ENCODE results near the gene CFAP70. TPM values are rescaled to one million over a fixed set of nuclear protein-coding genes. Genes with fewer than 3 reads are reported as not detected.
"Not testable (repeated sequence)": the region's sequence is repeated elsewhere in the genome, so short reads cannot be mapped to it uniquely, and the experiment has no call there.

Gene CFAP70
- total RNA-seq, 4 donors from 2014 or later, result 0.94 to 7.0 (median 1.8) TPM

- no peak for DNase-seq (ENCODE audit: low spot score in 2 of 2)
- TF ChIP-seq CTCF (IDR thresholded peaks at IDR 0.05) (no peak), POLR2A (IDR thresholded peaks at IDR 0.05) (no peak)
- intact Hi-C loops (cut with DNase I; ENCODE audit: low total_unique reads), result no loop called here
- H3K4me3 ChIP-seq (ENCODE audit: low read depth, poor library complexity, severe bottlenecking), result no peak overlapping the region
- WGBS, 2 donors, result 92 to 96% methylated on average over 5 to 7 of the region's 7 CpGs
Measured at GRCh38 chr10:73339436-73339835, 19.2 kb downstream of the CFAP70 start.

- TF ChIP-seq POLR2A (IDR thresholded peaks at IDR 0.05), result no peak
- TF ChIP-seq CTCF (IDR thresholded peaks at IDR 0.05), result no peak
- H3K4me3 ChIP-seq (ENCODE audit: low read depth, poor library complexity, severe bottlenecking), result no peak overlapping the region
- intact Hi-C loops (cut with DNase I; ENCODE audit: low total_unique reads), result no loop called here
- WGBS, 2 donors, result 91 to 94% methylated on average over 8 of the region's 8 CpGs
- DNase-seq (ENCODE audit: low spot score in 2 of 2), result no peak
Measured at GRCh38 chr10:73338801-73339368, 19.8 kb downstream of the CFAP70 start.

- DNase-seq (ENCODE audit: low spot score in 2 of 2), result no peak
- WGBS, 2 donors, result 98 to 100% methylated on average over 1 of the region's 1 CpG
- TF ChIP-seq CTCF (IDR thresholded peaks at IDR 0.05) (no peak), POLR2A (IDR thresholded peaks at IDR 0.05) (no peak)
- no peak overlapping the region for H3K4me3 ChIP-seq (ENCODE audit: low read depth, poor library complexity, severe bottlenecking)
- intact Hi-C loops (cut with DNase I; ENCODE audit: low total_unique reads), result no loop called here
Measured at GRCh38 chr10:73333202-73333601, 25.5 kb downstream of the CFAP70 start.

- intact Hi-C loops (cut with DNase I; ENCODE audit: low total_unique reads), result no loop called here
- no peak overlapping the region for H3K4me3 ChIP-seq (ENCODE audit: low read depth, poor library complexity, severe bottlenecking)
- 74 to 81% methylated on average over 2 of the region's 2 CpGs for WGBS, 2 donors
- no peak for DNase-seq (ENCODE audit: low spot score in 2 of 2)
- TF ChIP-seq POLR2A (IDR thresholded peaks at IDR 0.05) (no peak), CTCF (IDR thresholded peaks at IDR 0.05) (no peak)
Measured at GRCh38 chr10:73332379-73332778, 26.3 kb downstream of the CFAP70 start.

- no CpG with 5 or more reads among the region's 1 CpG for WGBS, 2 donors
- intact Hi-C loops (cut with DNase I; ENCODE audit: low total_unique reads); DNase-seq (ENCODE audit: low spot score in 2 of 2); H3K4me3 ChIP-seq (ENCODE audit: low read depth, poor library complexity, severe bottlenecking): not testable (repeated sequence)
Measured at GRCh38 chr10:73328523-73328922, 30.1 kb downstream of the CFAP70 start.

GRCh38 chr10:73325290-73325689, 33.4 kb downstream of the CFAP70 start:
- H3K4me3 ChIP-seq (ENCODE audit: low read depth, poor library complexity, severe bottlenecking); DNase-seq (ENCODE audit: low spot score in 2 of 2); intact Hi-C loops (cut with DNase I; ENCODE audit: low total_unique reads): not testable (repeated sequence)
- WGBS, 2 donors, result 91 to 94% methylated on average over 4 of the region's 4 CpGs

- DNase-seq (ENCODE audit: low spot score in 2 of 2); H3K4me3 ChIP-seq (ENCODE audit: low read depth, poor library complexity, severe bottlenecking); intact Hi-C loops (cut with DNase I; ENCODE audit: low total_unique reads): not testable (repeated sequence)
- 90 to 95% methylated on average over 5 of the region's 5 CpGs for WGBS, 2 donors
Measured at GRCh38 chr10:73323582-73323981, 35.1 kb downstream of the CFAP70 start.
